IMR-90 (cell line): Measurements from ENCODE around the gene PIGN. TPM values are rescaled to one million over a fixed set of nuclear protein-coding genes. Genes with fewer than 3 reads are reported as not detected.

ENCODE experiments used
- ATAC-seq: fragments of 200-7000 bp; cut with Tn5 transposase; 2 replicates; pipeline ENCODE4 v1.9.1; 2020; ENCODE audit warnings: low read depth, mild to moderate bottlenecking, moderate library complexity
- BruUV-seq: library from RNA; stranded (reverse); fragments of 400-500 nt; replicated peaks from 2 replicates; lab custom pipeline; 2021; lab: Mats Ljungman, UMichigan
- CTCF ChIA-PET: fragments of 300-600 bp; formaldehyde crosslinking; extraction: SDS; loops from one replicate; lab custom pipeline; 2021; ENCODE audit warnings: antibody characterized with exemption; lab: Yijun Ruan, JAX
- POLR2A ChIA-PET: fragments of 300-600 bp; sonication (Branson Sonifier 250); formaldehyde crosslinking; loops from one replicate; lab custom pipeline; 2022; ENCODE audit warnings: antibody characterized with exemption; ENCODE audit not compliant: unreplicated experiment; lab: Charles Lee
- DNase-seq: peaks from one replicate; pipeline ENCODE4 v3.0.0; 2013
- H2AFZ ChIP-seq: replicated peaks from 2 replicates; pipeline ENCODE3; 2013; ENCODE audit warnings: low read length, mild to moderate bottlenecking; ENCODE audit not compliant: poor library complexity
- H2AK5ac ChIP-seq: 2 replicates; pipeline ENCODE4 v1.6.1; 2013; ENCODE audit warnings: low read depth, low read length, inconsistent platforms
- H2AK9ac ChIP-seq: replicated peaks from 2 replicates; pipeline ENCODE3; 2013; ENCODE audit warnings: mild to moderate bottlenecking, low read depth, low read length, moderate library complexity; ENCODE audit not compliant: poor library complexity
- H2BK120ac ChIP-seq: 2 replicates; pipeline ENCODE4 v1.6.1; 2013; ENCODE audit warnings: low read depth, low read length, inconsistent platforms
- H2BK15ac ChIP-seq: 3 replicates; pipeline ENCODE4 v1.6.1; 2013; ENCODE audit warnings: low read depth, low read length, inconsistent platforms
- H2BK20ac ChIP-seq: 2 replicates; pipeline ENCODE4 v1.6.1; 2013; ENCODE audit warnings: low read depth, mild to moderate bottlenecking, inconsistent platforms, low read length, moderate library complexity
- H2BK5ac ChIP-seq: 2 replicates; pipeline ENCODE4 v1.6.1; 2013; ENCODE audit warnings: mild to moderate bottlenecking, low read depth, low read length, inconsistent platforms; ENCODE audit not compliant: poor library complexity, severe bottlenecking
- H3K14ac ChIP-seq: replicated peaks from 2 replicates; pipeline ENCODE4 v1.6.1; 2013; ENCODE audit warnings: low read depth, low read length, inconsistent platforms
- H3K18ac ChIP-seq: 2 replicates; pipeline ENCODE4 v1.6.1; 2013; ENCODE audit warnings: low read depth, low read length, control low read depth
- H3K23ac ChIP-seq: 2 replicates; pipeline ENCODE4 v1.6.1; 2013; ENCODE audit warnings: low read depth, low read length, inconsistent platforms
- H3K27ac ChIP-seq: 2 replicates; pipeline ENCODE4 v1.5.1; 2013; ENCODE audit warnings: mild to moderate bottlenecking, control low read depth, low read length; ENCODE audit not compliant: insufficient read depth
- H3K27me3 ChIP-seq: 2 replicates; pipeline ENCODE4 v1.6.1; 2013; ENCODE audit warnings: low read length; ENCODE audit not compliant: control insufficient read depth, insufficient read depth
- H3K36me3 ChIP-seq: 2 replicates; pipeline ENCODE4 v1.6.1; 2013; ENCODE audit warnings: low read length, mixed read lengths; ENCODE audit not compliant: control insufficient read depth, insufficient read depth
- H3K4ac ChIP-seq: 2 replicates; pipeline ENCODE4 v1.6.1; 2013; ENCODE audit warnings: low read depth, low read length, inconsistent platforms
- H3K4me1 ChIP-seq: 2 replicates; pipeline ENCODE4 v1.6.1; 2013; ENCODE audit warnings: low read length, mixed read lengths; ENCODE audit not compliant: control insufficient read depth, insufficient read depth
- H3K4me2 ChIP-seq: 2 replicates; pipeline ENCODE4 v1.6.1; 2013; ENCODE audit warnings: low read depth, mild to moderate bottlenecking, control low read depth, low read length, moderate library complexity
- H3K4me3 ChIP-seq: 2 replicates; pipeline ENCODE4 v1.5.1; 2013; ENCODE audit warnings: low read depth, mild to moderate bottlenecking, control low read depth, low read length, moderate library complexity; ENCODE audit not compliant: insufficient read depth
- H3K56ac ChIP-seq: 2 replicates; pipeline ENCODE4 v1.6.1; 2013; ENCODE audit warnings: low read length, inconsistent platforms; ENCODE audit not compliant: insufficient read depth; ENCODE audit errors: extremely low read depth
- H3K79me1 ChIP-seq, 2 experiments: 2 replicates each; pipeline ENCODE4 v1.6.1; 2013; ENCODE audit warnings: low read length in 2 of 2, inconsistent platforms in 1 of 2, low read depth in 1 of 2
- H3K9ac ChIP-seq: 2 replicates; pipeline ENCODE4 v1.6.1; 2013; ENCODE audit warnings: low read depth, low read length, control low read depth
- H3K9me1 ChIP-seq: 2 replicates; pipeline ENCODE4 v1.6.1; 2013; ENCODE audit warnings: low read length, inconsistent platforms; ENCODE audit not compliant: insufficient read depth
- H3K9me3 ChIP-seq: 2 replicates; pipeline ENCODE4 v1.6.1; 2013; ENCODE audit warnings: low read length; ENCODE audit not compliant: control insufficient read depth, insufficient read depth
- H4K20me1 ChIP-seq: 2 replicates; pipeline ENCODE4 v1.6.1; 2013; ENCODE audit warnings: low read length, inconsistent platforms; ENCODE audit not compliant: insufficient read depth
- H4K5ac ChIP-seq: 2 replicates; pipeline ENCODE4 v1.6.1; 2013; ENCODE audit warnings: mild to moderate bottlenecking, low read depth, low read length, control low read depth
- H4K8ac ChIP-seq, 2 experiments: 2 replicates each; pipeline ENCODE4 v1.6.1; 2013; ENCODE audit warnings: low read depth in 2 of 2, low read length in 2 of 2, control low read depth in 1 of 2, inconsistent platforms in 1 of 2
- H4K91ac ChIP-seq: 2 replicates; pipeline ENCODE4 v1.6.1; 2013; ENCODE audit warnings: low read depth, low read length, inconsistent platforms; ENCODE audit not compliant: insufficient read depth
- CEBPB ChIP-seq: IDR thresholded peaks from 2 replicates; pipeline ENCODE4 v1.6.1; 2012; ENCODE audit warnings: low read depth, low read length, improper control_type of control experiment
- CHD1 ChIP-seq: IDR thresholded peaks from 2 replicates; pipeline ENCODE4 v1.6.1; 2012; ENCODE audit warnings: low read depth, low read length, improper control_type of control experiment
- FOS ChIP-seq: fragments of 150-350 bp; IDR thresholded peaks from 2 replicates; pipeline ENCODE4 v1.6.1; 2016; ENCODE audit warnings: low read depth, low read length
- MAZ ChIP-seq: IDR thresholded peaks from 2 replicates; pipeline ENCODE4 v1.6.1; 2012; ENCODE audit warnings: low read depth, mild to moderate bottlenecking, low read length, improper control_type of control experiment, moderate library complexity, borderline replicate concordance
- MXI1 ChIP-seq: IDR thresholded peaks from 2 replicates; pipeline ENCODE4 v1.6.1; 2012; ENCODE audit warnings: low read depth, mild to moderate bottlenecking, low read length, moderate library complexity, borderline replicate concordance
- POLR2A ChIP-seq: IDR thresholded peaks from 2 replicates; pipeline ENCODE4 v1.6.1; 2012; ENCODE audit warnings: mild to moderate bottlenecking, low read depth, low read length
- RCOR1 ChIP-seq: IDR thresholded peaks from 2 replicates; pipeline ENCODE4 v1.6.1; 2012; ENCODE audit warnings: mild to moderate bottlenecking, low read length, improper control_type of control experiment; ENCODE audit not compliant: insufficient replicate concordance
- SMC3 ChIP-seq: fragments of 150-350 bp; IDR thresholded peaks from 2 replicates; pipeline ENCODE4 v1.6.1; 2016; ENCODE audit warnings: low read depth, mild to moderate bottlenecking, antibody characterized with exemption, low read length, moderate library complexity
- WGBS, 2 experiments: methylation state at CpG; one replicate each; pipeline versions ENCODE4 v1.1.5 to v1.1.7; 2013; ENCODE audit warnings: missing lambda C conversion rate in 2 of 2; ENCODE audit not compliant: insufficient read length in 1 of 2; ENCODE audit errors: extremely low coverage in 2 of 2; 5-methylcytosine and 5-hydroxymethylcytosine counted together
- dilution Hi-C: fragments of 300-500 bp; cut with HindIII; formaldehyde crosslinking; loops from one replicate; pipeline ENCODE4 v1.14.3; 2018; ENCODE audit warnings: low sequenced_read_pairs; ENCODE audit not compliant: unreplicated experiment
- in situ Hi-C: fragments of 300-500 bp; cut with MboI; formaldehyde crosslinking; loops from 3 replicates; pipeline ENCODE4 v1.14.3; 2019; ENCODE audit warnings: low sequenced_read_pairs, inconsistent platforms, mixed read lengths
- intact Hi-C: fragments of 100-400 bp; cut with micrococcal nuclease; formaldehyde crosslinking; loops from 2 replicates; pipeline ENCODE4 v1.10.0; 2022
- polyA plus RNA-seq, 3 experiments: library from polyadenylated mRNA; depleted of rRNA; stranded (reverse); fragments of >200 nt; gene quantifications; 2 replicates each; pipeline ENCODE4 v1.2.3, GENCODE V29; 2012; ENCODE audit warnings: low replicate concordance in 1 of 3
- total RNA-seq: library from RNA; depleted of rRNA; stranded (reverse); fragments of >200 nt; gene quantifications from 2 replicates; pipeline ENCODE4 v1.2.3, GENCODE V29; 2012
- TF ChIP-seq, protein P1 (sequence below): fragments of 150-350 bp; IDR thresholded peaks from 2 replicates; pipeline ENCODE4 v1.6.1; 2016; ENCODE audit warnings: low read depth, mild to moderate bottlenecking, low read length, moderate library complexity, borderline replicate concordance

Gene PIGN
- total and polyA plus RNA-seq, 2 of the 4 experiments (the other 2 are of a cell fraction), result 9.0 to 17.9 TPM

DNA sequence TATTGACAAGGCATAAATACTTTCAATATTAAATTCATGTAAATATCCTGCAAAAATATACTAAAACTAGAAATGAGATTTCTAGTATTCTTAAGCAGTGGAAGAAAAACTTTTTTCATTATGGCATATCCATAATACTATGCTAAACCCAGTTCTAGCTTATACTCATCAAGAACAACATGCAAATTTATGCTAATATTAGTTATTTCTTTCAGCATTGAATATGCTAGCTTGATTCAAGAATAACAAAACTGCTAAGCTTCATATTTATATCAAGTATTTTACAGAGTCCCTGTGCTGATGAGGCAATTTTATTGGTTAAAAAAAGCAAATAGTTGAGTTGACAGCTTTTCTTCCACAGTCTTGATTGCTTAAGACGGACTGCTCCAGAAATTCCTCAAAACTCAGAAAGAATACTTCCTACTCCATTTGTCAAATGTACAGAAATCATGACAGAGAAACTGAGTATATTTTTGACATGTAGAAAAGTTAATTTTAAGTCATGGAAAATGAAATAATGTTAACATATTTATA, 105.0 kb downstream of the PIGN start:
- no TSS peak for BruUV-seq
- Histone ChIP-seq H4K20me1 (no peaks in the 10 kb centered on the region), H3K4me2 (no peak overlapping the region), H2AFZ (no peak overlapping the region), H3K4me1 (no peaks in the 10 kb centered on the region), H4K8ac (no peak overlapping the region), H3K36me3 (no peaks in the 10 kb centered on the region), H3K56ac (no peak overlapping the region), H3K79me1 (no peaks in the 10 kb centered on the region), H3K9ac (no peak overlapping the region), H3K23ac (no peak overlapping the region), H3K4ac (no peak overlapping the region), H3K4me3 (no peak overlapping the region), H2BK5ac (no peak overlapping the region), H4K91ac (no peak overlapping the region), H3K9me3 (no peaks in the 10 kb centered on the region), H4K5ac (no peak overlapping the region), H2AK5ac (no peak overlapping the region), H2BK15ac (no peak overlapping the region), H3K9me1 (no peaks in the 10 kb centered on the region), H3K27ac (no peak overlapping the region), H2BK120ac (no peak overlapping the region), H3K14ac (no peak overlapping the region), H3K18ac (no peak overlapping the region), H2AK9ac (no peak overlapping the region), H3K27me3 (no peaks in the 10 kb centered on the region), H2BK20ac (no peak overlapping the region)
- CTCF ChIA-PET, result no interaction called here
- DNase-seq, result no peak
- TF ChIP-seq CEBPB (no peak), POLR2A (no peak), MAZ (no peak), MXI1 (no peak), SMC3 (no peak), FOS (no peak), RCOR1 (no peak), CHD1 (no peak)
- TF ChIP-seq, protein P1, sequence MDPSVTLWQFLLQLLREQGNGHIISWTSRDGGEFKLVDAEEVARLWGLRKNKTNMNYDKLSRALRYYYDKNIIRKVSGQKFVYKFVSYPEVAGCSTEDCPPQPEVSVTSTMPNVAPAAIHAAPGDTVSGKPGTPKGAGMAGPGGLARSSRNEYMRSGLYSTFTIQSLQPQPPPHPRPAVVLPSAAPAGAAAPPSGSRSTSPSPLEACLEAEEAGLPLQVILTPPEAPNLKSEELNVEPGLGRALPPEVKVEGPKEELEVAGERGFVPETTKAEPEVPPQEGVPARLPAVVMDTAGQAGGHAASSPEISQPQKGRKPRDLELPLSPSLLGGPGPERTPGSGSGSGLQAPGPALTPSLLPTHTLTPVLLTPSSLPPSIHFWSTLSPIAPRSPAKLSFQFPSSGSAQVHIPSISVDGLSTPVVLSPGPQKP, result no peak
- no peak for ATAC-seq
- WGBS, 2 experiments, result no CpG with 5 or more reads among the region's 1 CpG
- intact Hi-C loops (no loop called here), dilution Hi-C loops (no loop called here), in situ Hi-C loops (no loop called here)
- POLR2A ChIA-PET, result no interaction called here
